Measurements from ENCODE around the gene HNF1A. TPM values are rescaled to one million over a fixed set of nuclear protein-coding genes. Genes with fewer than 3 reads are reported as not detected.

Gene HNF1A
- total and polyA plus RNA-seq, 2 of the 4 experiments (the other 2 are of a cell fraction): under 0.01 TPM; not detected in 1

- Histone ChIP-seq H2BK20ac (ENCODE audit: low read depth, low read length) (no peak overlapping the region), H2AFZ (replicated peaks; ENCODE audit: low read length, poor library complexity) (no peak overlapping the region), H2BK15ac (ENCODE audit: low read depth, low read length) (no peak overlapping the region), H3K4ac (ENCODE audit: low read depth, low read length) (no peak overlapping the region), H2AK9ac (replicated peaks; ENCODE audit: low read depth, low read length, poor library complexity) (no peak overlapping the region), H3K56ac (ENCODE audit: extremely low read depth, insufficient read depth, low read length) (no peak overlapping the region), H4K20me1 (ENCODE audit: insufficient read depth, low read length) (no peaks in the 10 kb centered on the region), H3K27me3 (ENCODE audit: control insufficient read depth, insufficient read depth, low read length) (peaks cover 14% of the 10 kb centered on the region; the same call in 1 of the 2 replicates), H3K4me2 (ENCODE audit: low read depth, low read length) (no peak overlapping the region), H4K91ac (ENCODE audit: insufficient read depth, low read depth, low read length) (no peak overlapping the region), H3K14ac (replicated peaks; ENCODE audit: low read depth, low read length) (no peak overlapping the region), H3K79me1 (ENCODE audit: low read depth in 1 of 2, low read length in 2 of 2) (no peaks in the 10 kb centered on the region), H2BK120ac (ENCODE audit: low read depth, low read length) (no peak overlapping the region), H3K36me3 (ENCODE audit: control insufficient read depth, insufficient read depth, low read length) (no peaks in the 10 kb centered on the region), H3K4me1 (ENCODE audit: control insufficient read depth, insufficient read depth, low read length) (no peaks in the 10 kb centered on the region), H3K9me1 (ENCODE audit: insufficient read depth, low read length) (0 out of 2 replicates have a peak, but pooled peaks cover 2% of the 10 kb centered on the region), H3K4me3 (ENCODE audit: insufficient read depth, low read depth, low read length) (no peak overlapping the region), H4K5ac (ENCODE audit: low read depth, low read length) (no peak overlapping the region), H3K18ac (ENCODE audit: low read depth, low read length) (no peak overlapping the region), H3K27ac (ENCODE audit: insufficient read depth, low read length) (no peak overlapping the region), H3K23ac (ENCODE audit: low read depth, low read length) (no peak overlapping the region), H2BK5ac (ENCODE audit: low read depth, low read length, poor library complexity, severe bottlenecking) (no peak overlapping the region), H3K9me3 (ENCODE audit: control insufficient read depth, insufficient read depth, low read length) (no peaks in the 10 kb centered on the region), H3K9ac (ENCODE audit: low read depth, low read length) (no peak overlapping the region), H2AK5ac (ENCODE audit: low read depth, low read length) (no peak overlapping the region), H4K8ac (ENCODE audit: low read depth in 2 of 2, low read length in 2 of 2) (no peak overlapping the region)
- BruUV-seq (replicated peaks): no TSS peak
- ATAC-seq (ENCODE audit: low read depth) (no peak), DNase-seq (no peak)
- intact Hi-C loops (cut with micrococcal nuclease) (no loop called here), dilution Hi-C loops (cut with HindIII; ENCODE audit: low sequenced_read_pairs, unreplicated experiment) (no loop called here), in situ Hi-C loops (cut with MboI; ENCODE audit: low sequenced_read_pairs) (no loop called here)
- ChIA-PET CTCF (interaction anchor here (0.6 to 1.1 kb wide), 3 partner anchors 8 to 1965 kb away, joined by 3 to 5 read pairs (median 3); no protein-coding TSS in a partner anchor), POLR2A (ENCODE audit: unreplicated experiment) (no interaction called here)
- WGBS, 2 experiments (ENCODE audit: extremely low coverage in 2 of 2, insufficient read length in 1 of 2): 80% methylated on average over 1 of the region's 9 CpGs; no CpG with 5 or more reads in 1 of the 2 experiments
- TF ChIP-seq CTCF (conservative IDR thresholded peaks at IDR 0.05; ENCODE audit: low read depth, low read length): no peak
- TF ChIP-seq NFE2L2 (IDR thresholded peaks at IDR 0.05; ENCODE audit: low read depth, low read length): no peak
- no peak for TF ChIP-seq MXI1 (IDR thresholded peaks at IDR 0.05; ENCODE audit: borderline replicate concordance, low read depth, low read length)
- no peak for TF ChIP-seq POLR2A (IDR thresholded peaks at IDR 0.05; ENCODE audit: low read depth, low read length)
- no peak for TF ChIP-seq CHD1 (IDR thresholded peaks at IDR 0.05; ENCODE audit: low read depth, low read length)
- TF ChIP-seq CEBPB (IDR thresholded peaks at IDR 0.05; ENCODE audit: low read depth, low read length): no peak
- TF ChIP-seq RFX5 (IDR thresholded peaks at IDR 0.05; ENCODE audit: low read depth, low read length): no peak
- TF ChIP-seq SMC3 (IDR thresholded peaks at IDR 0.05; ENCODE audit: low read depth, low read length): no peak
- no peak for TF ChIP-seq BHLHE40 (IDR thresholded peaks at IDR 0.05; ENCODE audit: low read depth, low read length)
- no peak for TF ChIP-seq MAZ (IDR thresholded peaks at IDR 0.05; ENCODE audit: borderline replicate concordance, low read depth, low read length)
- TF ChIP-seq, protein P1, sequence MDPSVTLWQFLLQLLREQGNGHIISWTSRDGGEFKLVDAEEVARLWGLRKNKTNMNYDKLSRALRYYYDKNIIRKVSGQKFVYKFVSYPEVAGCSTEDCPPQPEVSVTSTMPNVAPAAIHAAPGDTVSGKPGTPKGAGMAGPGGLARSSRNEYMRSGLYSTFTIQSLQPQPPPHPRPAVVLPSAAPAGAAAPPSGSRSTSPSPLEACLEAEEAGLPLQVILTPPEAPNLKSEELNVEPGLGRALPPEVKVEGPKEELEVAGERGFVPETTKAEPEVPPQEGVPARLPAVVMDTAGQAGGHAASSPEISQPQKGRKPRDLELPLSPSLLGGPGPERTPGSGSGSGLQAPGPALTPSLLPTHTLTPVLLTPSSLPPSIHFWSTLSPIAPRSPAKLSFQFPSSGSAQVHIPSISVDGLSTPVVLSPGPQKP (IDR thresholded peaks at IDR 0.05; ENCODE audit: borderline replicate concordance, low read depth, low read length): no peak
- no peak for TF ChIP-seq RCOR1 (IDR thresholded peaks at IDR 0.05; ENCODE audit: insufficient replicate concordance, low read length)
- no peak for TF ChIP-seq FOS (IDR thresholded peaks at IDR 0.05; ENCODE audit: low read depth, low read length)
- TF ChIP-seq, protein P2, sequence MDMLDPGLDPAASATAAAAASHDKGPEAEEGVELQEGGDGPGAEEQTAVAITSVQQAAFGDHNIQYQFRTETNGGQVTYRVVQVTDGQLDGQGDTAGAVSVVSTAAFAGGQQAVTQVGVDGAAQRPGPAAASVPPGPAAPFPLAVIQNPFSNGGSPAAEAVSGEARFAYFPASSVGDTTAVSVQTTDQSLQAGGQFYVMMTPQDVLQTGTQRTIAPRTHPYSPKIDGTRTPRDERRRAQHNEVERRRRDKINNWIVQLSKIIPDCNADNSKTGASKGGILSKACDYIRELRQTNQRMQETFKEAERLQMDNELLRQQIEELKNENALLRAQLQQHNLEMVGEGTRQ (IDR thresholded peaks at IDR 0.05; ENCODE audit: low read depth, low read length): no peak
- TF ChIP-seq RAD21 (IDR thresholded peaks at IDR 0.05; ENCODE audit: low read length): no peak
Observed at GRCh38 chr12:121034616-121035305, 56.4 kb downstream of the HNF1A start.

All from IMR-90 (cell line).